H9 (cell line): ENCODE results near the gene PREX1. TPM values are rescaled to one million over a fixed set of nuclear protein-coding genes. Genes with fewer than 3 reads are reported as not detected.

Source experiments
- DNase-seq: peaks from one replicate; pipeline ENCODE4 v3.0.0-alpha.2; 2017
- H2AFZ ChIP-seq: one replicate; pipeline ENCODE4 v1.6.1; 2013; ENCODE audit warnings: mild to moderate bottlenecking, low read length, control low read depth, moderate library complexity
- H2AK5ac ChIP-seq: 2 replicates; pipeline ENCODE4 v1.6.1; 2013; ENCODE audit warnings: low read length, control low read depth, mixed read lengths; ENCODE audit not compliant: insufficient read length
- H2BK120ac ChIP-seq: one replicate; pipeline ENCODE4 v1.6.1; 2013; ENCODE audit warnings: low read depth, mild to moderate bottlenecking, low read length, control low read depth, inconsistent platforms; ENCODE audit not compliant: poor library complexity, severe bottlenecking
- H2BK12ac ChIP-seq: 2 replicates; pipeline ENCODE4 v1.6.1; 2013; ENCODE audit warnings: low read length, control low read depth, mixed read lengths, low read depth; ENCODE audit not compliant: insufficient read length
- H2BK15ac ChIP-seq: 2 replicates; pipeline ENCODE4 v1.6.1; 2013; ENCODE audit warnings: low read depth, low read length, control low read depth
- H2BK20ac ChIP-seq: one replicate; pipeline ENCODE4 v1.6.1; 2013; ENCODE audit warnings: low read depth, mild to moderate bottlenecking, low read length, control low read depth, inconsistent platforms; ENCODE audit not compliant: poor library complexity, severe bottlenecking
- H2BK5ac ChIP-seq: 2 replicates; pipeline ENCODE4 v1.6.1; 2013; ENCODE audit warnings: low read length, control low read depth, mixed read lengths; ENCODE audit not compliant: insufficient read length
- H3K14ac ChIP-seq: 2 replicates; pipeline ENCODE4 v1.6.1; 2013; ENCODE audit warnings: low read length, control low read depth; ENCODE audit not compliant: insufficient read depth
- H3K18ac ChIP-seq: 2 replicates; pipeline ENCODE4 v1.6.1; 2013; ENCODE audit warnings: low read depth, mild to moderate bottlenecking, mixed read lengths, low read length, control low read depth; ENCODE audit not compliant: insufficient read length
- H3K23ac ChIP-seq: 2 replicates; pipeline ENCODE4 v1.6.1; 2013; ENCODE audit warnings: low read length, control low read depth, mixed read lengths, low read depth; ENCODE audit not compliant: insufficient read length
- H3K23me2 ChIP-seq: 2 replicates; pipeline ENCODE4 v1.6.1; 2013; ENCODE audit warnings: low read depth, mild to moderate bottlenecking, mixed read lengths, low read length, control low read depth; ENCODE audit not compliant: insufficient read length, poor library complexity, severe bottlenecking
- H3K27ac ChIP-seq: 2 replicates; pipeline ENCODE4 v1.5.1; 2013; ENCODE audit warnings: low read length, control low read depth, mixed read lengths, low read depth; ENCODE audit not compliant: insufficient read length
- H3K27me3 ChIP-seq: 2 replicates; pipeline ENCODE4 v1.6.1; 2013; ENCODE audit warnings: low read length, control low read depth, inconsistent platforms; ENCODE audit not compliant: insufficient read depth
- H3K4ac ChIP-seq: 2 replicates; pipeline ENCODE4 v1.6.1; 2013; ENCODE audit warnings: low read depth, mild to moderate bottlenecking, control low read depth, inconsistent platforms, low read length, moderate library complexity
- H3K4me1 ChIP-seq: 2 replicates; pipeline ENCODE4 v1.6.1; 2013; ENCODE audit warnings: low read length, control low read depth, inconsistent platforms; ENCODE audit not compliant: insufficient read depth
- H3K4me2 ChIP-seq: 2 replicates; pipeline ENCODE4 v1.6.1; 2013; ENCODE audit warnings: low read length, control low read depth, mixed read lengths; ENCODE audit not compliant: insufficient read length, insufficient read depth
- H3K56ac ChIP-seq: 2 replicates; pipeline ENCODE4 v1.6.1; 2013; ENCODE audit warnings: low read depth, mild to moderate bottlenecking, mixed read lengths, low read length, control low read depth; ENCODE audit not compliant: insufficient read length
- H3K79me1 ChIP-seq: 2 replicates; pipeline ENCODE4 v1.6.1; 2013; ENCODE audit warnings: low read depth, mild to moderate bottlenecking, moderate library complexity, low read length, control low read depth, inconsistent platforms; ENCODE audit not compliant: insufficient read depth, poor library complexity, severe bottlenecking
- H3K79me2 ChIP-seq: 2 replicates; pipeline ENCODE4 v1.6.1; 2013; ENCODE audit warnings: low read length, control low read depth, inconsistent platforms; ENCODE audit not compliant: insufficient read depth
- H3K9ac ChIP-seq: 2 replicates; pipeline ENCODE4 v1.6.1; 2013; ENCODE audit warnings: low read length, control low read depth, mixed read lengths; ENCODE audit not compliant: insufficient read length; ENCODE audit errors: extremely low read depth
- H3K9me3 ChIP-seq: one replicate; pipeline ENCODE4 v1.6.1; 2013; ENCODE audit warnings: low read depth, low read length, inconsistent platforms; ENCODE audit not compliant: control insufficient read depth
- H3T11ph ChIP-seq: one replicate; pipeline ENCODE4 v1.6.1; 2013; ENCODE audit warnings: mild to moderate bottlenecking, low read length, control low read depth, inconsistent platforms
- H4K20me1 ChIP-seq: one replicate; pipeline ENCODE4 v1.6.1; 2013; ENCODE audit not compliant: control insufficient read depth, insufficient read length, insufficient read depth
- H4K5ac ChIP-seq: 2 replicates; pipeline ENCODE4 v1.6.1; 2013; ENCODE audit warnings: low read depth, mild to moderate bottlenecking, mixed read lengths, low read length, control low read depth; ENCODE audit not compliant: insufficient read length
- H4K8ac ChIP-seq: replicated peaks from 2 replicates; pipeline ENCODE4 v1.6.1; 2013; ENCODE audit warnings: low read length, control low read depth, mixed read lengths, low read depth; ENCODE audit not compliant: insufficient read length
- H4K91ac ChIP-seq: 2 replicates; pipeline ENCODE4 v1.6.1; 2013; ENCODE audit warnings: low read depth, mild to moderate bottlenecking, moderate library complexity, mixed read lengths, low read length, control low read depth; ENCODE audit not compliant: insufficient read length
- H3K27ac Mint-ChIP-seq, 3 experiments: 2 replicates in 2 of 3; 3 replicates in 1 of 3; pipeline ENCODE4 v1.8.0; 2020 to 2021; ENCODE audit warnings: mixed read lengths in 3 of 3, mild to moderate bottlenecking in 1 of 3, moderate library complexity in 1 of 3
- H3K27me3 Mint-ChIP-seq: 2 replicates; pipeline ENCODE4 v1.8.0; 2021; ENCODE audit warnings: low read depth, mild to moderate bottlenecking, moderate library complexity, mixed read lengths
- H3K36me3 Mint-ChIP-seq, 3 experiments: 2 replicates in 2 of 3; 3 replicates in 1 of 3; pipeline ENCODE4 v1.8.0; 2020 to 2021; ENCODE audit warnings: low read depth in 3 of 3, mixed read lengths in 3 of 3; ENCODE audit not compliant: insufficient read depth in 1 of 3
- H3K4me1 Mint-ChIP-seq, 2 experiments: 2 replicates each; pipeline ENCODE4 v1.8.0; 2020; ENCODE audit warnings: mixed read lengths in 2 of 2
- H3K4me3 Mint-ChIP-seq, 2 experiments: 2 replicates in 1 of 2; 3 replicates in 1 of 2; pipeline ENCODE4 v1.8.0; 2020 to 2021; ENCODE audit warnings: mild to moderate bottlenecking in 2 of 2, mixed read lengths in 2 of 2, moderate library complexity in 1 of 2
- H3K9me3 Mint-ChIP-seq, 2 experiments: 2 replicates in 1 of 2; 3 replicates in 1 of 2; pipeline ENCODE4 v1.8.0; 2020; ENCODE audit warnings: mild to moderate bottlenecking in 2 of 2, mixed read lengths in 2 of 2, moderate library complexity in 1 of 2
- WGBS: extraction: QIAGEN DNeasy Blood & Tissue Kit; methylation state at CpG from one replicate; pipeline ENCODE4 v1.1.7; 2013; ENCODE audit warnings: missing lambda C conversion rate, low lambda C conversion rate, mixed read lengths; ENCODE audit not compliant: insufficient read length; ENCODE audit errors: extremely low coverage; 5-methylcytosine and 5-hydroxymethylcytosine counted together
- total RNA-seq: library from RNA; stranded (reverse); gene quantifications from 2 replicates; pipeline ENCODE4 v1.2.1, GENCODE V29; 2021
- TF ChIP-seq, protein P1 (sequence below): fragments of 200-600 bp; sonication (generic); conservative IDR thresholded peaks from 3 replicates; pipeline ENCODE4 v1.8.0; 2021; ENCODE audit warnings: antibody characterized with exemption, mild to moderate bottlenecking

The PREX1 gene
- total RNA-seq, 1 experiment from 2014 or later, result 6.6 TPM

DNA sequence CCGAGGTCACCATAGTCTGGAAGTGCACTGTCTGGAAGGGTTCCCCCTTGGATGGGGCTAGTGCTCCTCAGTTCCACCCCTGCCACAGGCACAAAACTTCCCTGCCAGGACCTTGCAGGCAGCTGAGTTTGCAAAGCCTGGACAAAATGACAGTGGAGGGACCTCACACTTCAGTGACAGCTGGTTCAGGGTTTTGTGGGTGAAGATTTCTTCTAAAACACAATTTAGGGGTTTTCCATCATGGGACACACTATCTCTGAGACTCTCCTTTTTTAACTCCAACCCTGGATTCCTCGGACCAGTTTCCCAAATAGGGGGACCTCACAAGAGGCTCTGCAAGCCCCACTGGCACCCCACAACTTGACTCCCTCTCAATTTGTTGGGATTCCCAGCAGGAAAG lies 33.6 kb upstream of the PREX1 start:
- Histone ChIP-seq H3K4me1 (no peaks in the 10 kb centered on the region), H2AK5ac (no peak overlapping the region), H4K8ac (no peak overlapping the region), H3K4ac (no peak overlapping the region), H4K91ac (no peak overlapping the region), H3K9ac (no peak overlapping the region), H2BK120ac (no peak overlapping the region), H3K27ac (no peak overlapping the region), H3K79me2 (no peaks in the 10 kb centered on the region), H4K5ac (no peak overlapping the region), H2BK15ac (no peak overlapping the region), H3K27me3 (no peaks in the 10 kb centered on the region), H3K56ac (no peak overlapping the region), H3K18ac (no peak overlapping the region), H2AFZ (no peak overlapping the region), H3T11ph (no peak overlapping the region), H2BK20ac (no peak overlapping the region), H3K23me2 (no peaks in the 10 kb centered on the region), H3K79me1 (no peaks in the 10 kb centered on the region), H2BK5ac (no peak overlapping the region), H3K23ac (no peak overlapping the region), H4K20me1 (no peaks in the 10 kb centered on the region), H3K9me3 (no peaks in the 10 kb centered on the region), H3K4me2 (no peak overlapping the region), H3K14ac (no peak overlapping the region), H2BK12ac (no peak overlapping the region)
- Mint-ChIP-seq H3K27me3 (peaks cover 5% of the 10 kb centered on the region; the same call in 1 of the 2 replicates), H3K4me1 (no peaks in the 10 kb centered on the region), H3K4me3 (no peak overlapping the region), H3K27ac (no peak overlapping the region), H3K9me3 (no peaks in the 10 kb centered on the region), H3K36me3 (no peaks in the 10 kb centered on the region)
- WGBS, result no CpG with 5 or more reads among the region's 2 CpGs
- TF ChIP-seq, protein P1, sequence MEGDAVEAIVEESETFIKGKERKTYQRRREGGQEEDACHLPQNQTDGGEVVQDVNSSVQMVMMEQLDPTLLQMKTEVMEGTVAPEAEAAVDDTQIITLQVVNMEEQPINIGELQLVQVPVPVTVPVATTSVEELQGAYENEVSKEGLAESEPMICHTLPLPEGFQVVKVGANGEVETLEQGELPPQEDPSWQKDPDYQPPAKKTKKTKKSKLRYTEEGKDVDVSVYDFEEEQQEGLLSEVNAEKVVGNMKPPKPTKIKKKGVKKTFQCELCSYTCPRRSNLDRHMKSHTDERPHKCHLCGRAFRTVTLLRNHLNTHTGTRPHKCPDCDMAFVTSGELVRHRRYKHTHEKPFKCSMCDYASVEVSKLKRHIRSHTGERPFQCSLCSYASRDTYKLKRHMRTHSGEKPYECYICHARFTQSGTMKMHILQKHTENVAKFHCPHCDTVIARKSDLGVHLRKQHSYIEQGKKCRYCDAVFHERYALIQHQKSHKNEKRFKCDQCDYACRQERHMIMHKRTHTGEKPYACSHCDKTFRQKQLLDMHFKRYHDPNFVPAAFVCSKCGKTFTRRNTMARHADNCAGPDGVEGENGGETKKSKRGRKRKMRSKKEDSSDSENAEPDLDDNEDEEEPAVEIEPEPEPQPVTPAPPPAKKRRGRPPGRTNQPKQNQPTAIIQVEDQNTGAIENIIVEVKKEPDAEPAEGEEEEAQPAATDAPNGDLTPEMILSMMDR, result no peak
- no peak for DNase-seq
